LNCAP (cell line): ENCODE data around the gene ADAMTS16.

ENCODE experiments used
- TF ChIP-seq, protein P1 (sequence below): fragments of 450-650 bp; IDR thresholded peaks from 2 replicates; pipeline ENCODE4 v1.5.1; 2017; ENCODE audit warnings: mild to moderate bottlenecking

Gene ADAMTS16

DNA sequence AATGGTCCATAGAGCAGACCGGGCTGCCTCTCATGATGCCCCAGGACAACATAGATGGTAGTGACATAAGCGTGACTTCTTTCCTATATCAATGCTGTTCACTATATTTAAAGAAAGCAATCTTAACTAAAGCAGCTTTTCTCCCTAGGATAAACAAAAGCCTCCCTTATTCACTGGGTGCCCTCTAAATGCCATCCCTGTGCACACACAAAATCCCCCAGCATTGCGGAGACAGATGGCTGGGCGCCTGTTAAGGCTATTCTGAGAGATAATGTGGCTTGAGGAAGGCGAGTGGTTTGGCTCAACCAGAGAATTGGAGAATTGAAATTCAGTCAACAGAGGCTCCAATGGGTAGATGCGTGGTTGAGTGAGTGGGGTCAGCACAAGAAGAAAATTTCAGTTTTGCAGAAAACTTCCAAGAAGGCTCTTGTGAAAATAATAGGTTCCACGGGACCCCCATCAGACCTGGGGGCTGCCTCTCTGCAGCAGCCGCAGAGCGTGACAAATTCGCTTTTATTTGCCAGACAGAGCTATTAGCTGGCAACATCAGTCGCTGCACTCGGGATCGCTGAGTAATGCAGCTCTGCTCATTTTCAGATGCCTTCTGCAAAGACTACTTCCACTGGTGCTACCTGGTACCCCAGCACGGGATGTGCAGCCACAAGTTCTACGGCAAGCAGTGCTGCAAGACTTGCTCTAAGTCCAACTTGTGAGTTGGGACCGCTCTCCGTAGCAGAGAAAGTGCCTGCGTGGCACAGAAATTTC is 178.5 kb downstream of the ADAMTS16 start:
- TF ChIP-seq, protein P1, sequence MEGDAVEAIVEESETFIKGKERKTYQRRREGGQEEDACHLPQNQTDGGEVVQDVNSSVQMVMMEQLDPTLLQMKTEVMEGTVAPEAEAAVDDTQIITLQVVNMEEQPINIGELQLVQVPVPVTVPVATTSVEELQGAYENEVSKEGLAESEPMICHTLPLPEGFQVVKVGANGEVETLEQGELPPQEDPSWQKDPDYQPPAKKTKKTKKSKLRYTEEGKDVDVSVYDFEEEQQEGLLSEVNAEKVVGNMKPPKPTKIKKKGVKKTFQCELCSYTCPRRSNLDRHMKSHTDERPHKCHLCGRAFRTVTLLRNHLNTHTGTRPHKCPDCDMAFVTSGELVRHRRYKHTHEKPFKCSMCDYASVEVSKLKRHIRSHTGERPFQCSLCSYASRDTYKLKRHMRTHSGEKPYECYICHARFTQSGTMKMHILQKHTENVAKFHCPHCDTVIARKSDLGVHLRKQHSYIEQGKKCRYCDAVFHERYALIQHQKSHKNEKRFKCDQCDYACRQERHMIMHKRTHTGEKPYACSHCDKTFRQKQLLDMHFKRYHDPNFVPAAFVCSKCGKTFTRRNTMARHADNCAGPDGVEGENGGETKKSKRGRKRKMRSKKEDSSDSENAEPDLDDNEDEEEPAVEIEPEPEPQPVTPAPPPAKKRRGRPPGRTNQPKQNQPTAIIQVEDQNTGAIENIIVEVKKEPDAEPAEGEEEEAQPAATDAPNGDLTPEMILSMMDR: no peak

DNA sequence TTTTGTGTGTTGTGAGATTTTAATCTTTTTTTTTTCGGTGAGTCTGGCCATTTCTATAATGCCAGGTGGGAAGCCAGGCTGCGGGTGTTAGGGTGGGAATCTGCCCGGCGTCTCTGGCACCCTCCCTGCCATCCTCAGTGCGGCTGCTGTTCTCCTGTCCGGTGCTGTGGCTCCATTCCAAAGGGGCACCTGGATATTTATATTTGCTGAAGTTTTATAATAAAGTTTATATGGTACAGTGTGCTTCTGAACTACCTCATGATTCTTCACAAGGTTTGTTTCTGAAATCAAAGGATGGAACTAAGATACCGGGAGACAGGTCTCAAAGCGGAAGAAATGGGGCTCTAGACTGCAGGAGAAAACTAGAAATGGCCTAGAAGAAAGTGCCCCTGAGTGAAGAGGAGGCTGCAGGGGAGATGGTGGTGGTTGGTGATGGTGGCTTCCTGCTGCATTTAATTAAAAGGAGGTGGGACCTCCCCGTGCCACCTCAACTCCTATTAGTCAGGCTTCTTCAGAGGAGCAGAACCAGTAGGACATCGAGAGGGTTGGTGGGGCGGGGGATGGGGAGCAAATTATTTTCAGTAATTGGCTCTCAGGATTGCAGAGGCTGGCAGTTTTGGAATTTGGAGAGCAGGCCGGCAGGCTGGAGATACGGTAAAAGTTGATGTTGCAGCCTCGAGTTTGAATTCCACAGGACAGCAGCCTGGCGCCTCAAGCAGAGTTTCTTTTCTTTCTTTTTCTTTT is 180.1 kb downstream of the ADAMTS16 start:
- TF ChIP-seq, protein P1: no peak

DNA sequence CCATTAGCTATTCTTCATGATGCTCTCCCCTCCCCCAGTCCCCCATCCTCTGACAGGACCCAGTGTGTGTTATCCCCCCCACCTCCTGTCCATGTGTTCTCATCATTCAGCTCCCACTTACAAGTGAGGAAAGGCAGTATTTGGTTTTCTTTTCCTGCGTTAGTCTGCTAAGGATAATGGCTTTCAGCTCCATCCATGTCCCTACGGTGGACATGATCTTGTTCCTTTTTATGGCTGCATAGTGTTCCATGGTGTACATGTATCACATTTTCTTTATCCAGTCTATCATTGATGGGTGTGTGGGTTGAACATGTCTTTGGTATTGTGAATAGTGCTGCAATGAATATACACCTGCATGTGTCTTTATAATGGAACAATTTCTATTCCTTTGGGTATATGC is 181.0 kb downstream of the ADAMTS16 start:
- TF ChIP-seq, protein P1: no peak

DNA sequence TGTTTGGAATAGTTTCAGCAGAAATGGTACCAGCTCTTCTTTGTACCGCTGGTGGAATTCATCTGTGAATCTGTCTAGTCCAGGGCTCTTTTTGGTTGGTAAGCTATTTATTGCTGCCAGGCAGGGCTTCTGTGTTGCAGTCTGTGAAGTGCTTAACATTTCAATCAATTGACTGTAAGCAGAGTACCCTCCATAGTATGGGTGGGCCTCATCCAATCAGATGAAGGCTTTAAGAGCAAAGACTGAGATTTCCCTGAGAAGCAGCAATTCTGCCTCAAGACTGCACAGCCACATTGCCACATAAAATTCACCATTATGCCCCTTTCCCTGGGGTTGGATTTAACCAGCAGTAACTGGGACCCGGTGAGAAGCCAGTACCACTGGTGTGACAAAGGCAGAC is 183.4 kb downstream of the ADAMTS16 start:
- TF ChIP-seq, protein P1: no peak

DNA sequence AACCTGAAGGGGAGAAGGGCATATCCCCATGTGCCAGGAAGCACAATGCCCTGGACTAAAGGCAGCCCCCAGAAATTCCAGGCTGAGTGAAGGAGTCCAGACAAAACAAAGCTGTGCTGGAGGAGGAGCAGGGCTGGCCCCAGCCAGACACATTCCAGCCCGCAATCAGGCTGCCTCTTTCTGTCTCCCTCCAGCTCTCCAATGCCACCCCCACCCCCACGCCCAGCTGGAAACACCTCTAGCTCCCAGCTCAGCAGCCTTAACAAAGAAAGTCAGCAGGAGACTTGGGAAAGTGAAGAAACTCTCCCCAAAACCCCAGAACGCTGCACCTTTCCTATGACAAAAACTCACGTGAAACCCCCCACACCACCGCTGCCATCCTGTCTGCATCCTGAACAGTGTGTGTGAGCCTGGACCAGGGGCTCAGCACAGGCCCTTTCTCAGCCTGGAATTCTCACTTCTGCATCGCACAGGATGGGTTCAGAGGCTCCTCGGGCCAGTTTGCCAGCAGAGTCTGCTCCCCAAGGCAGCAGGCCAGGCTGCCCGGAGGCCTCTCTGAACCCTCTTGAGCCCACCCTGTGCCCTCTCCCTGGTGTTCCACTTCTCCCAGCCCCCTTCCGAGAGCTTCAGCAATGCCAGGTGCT is 186.1 kb downstream of the ADAMTS16 start:
- TF ChIP-seq, protein P1: no peak

DNA sequence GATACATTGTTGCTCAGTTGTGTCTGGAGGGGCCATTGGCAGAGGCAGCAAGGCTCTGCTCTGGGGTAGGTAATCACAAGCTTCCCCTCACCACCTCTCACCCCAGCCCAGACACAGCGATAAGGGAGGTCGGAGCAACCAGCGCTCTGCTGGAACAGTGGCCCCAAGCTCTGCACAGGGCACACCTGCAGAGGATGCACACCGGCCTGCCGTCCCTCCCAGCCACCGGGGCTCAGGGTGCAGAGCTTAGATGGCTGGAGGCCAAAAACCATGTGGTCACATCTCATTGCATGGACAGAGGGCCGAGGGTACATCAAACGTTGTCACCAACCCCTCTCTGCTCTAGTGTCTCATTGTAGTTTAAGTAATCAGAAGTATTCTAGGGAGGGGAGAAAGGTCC is 187.0 kb downstream of the ADAMTS16 start:
- TF ChIP-seq, protein P1: no peak

DNA sequence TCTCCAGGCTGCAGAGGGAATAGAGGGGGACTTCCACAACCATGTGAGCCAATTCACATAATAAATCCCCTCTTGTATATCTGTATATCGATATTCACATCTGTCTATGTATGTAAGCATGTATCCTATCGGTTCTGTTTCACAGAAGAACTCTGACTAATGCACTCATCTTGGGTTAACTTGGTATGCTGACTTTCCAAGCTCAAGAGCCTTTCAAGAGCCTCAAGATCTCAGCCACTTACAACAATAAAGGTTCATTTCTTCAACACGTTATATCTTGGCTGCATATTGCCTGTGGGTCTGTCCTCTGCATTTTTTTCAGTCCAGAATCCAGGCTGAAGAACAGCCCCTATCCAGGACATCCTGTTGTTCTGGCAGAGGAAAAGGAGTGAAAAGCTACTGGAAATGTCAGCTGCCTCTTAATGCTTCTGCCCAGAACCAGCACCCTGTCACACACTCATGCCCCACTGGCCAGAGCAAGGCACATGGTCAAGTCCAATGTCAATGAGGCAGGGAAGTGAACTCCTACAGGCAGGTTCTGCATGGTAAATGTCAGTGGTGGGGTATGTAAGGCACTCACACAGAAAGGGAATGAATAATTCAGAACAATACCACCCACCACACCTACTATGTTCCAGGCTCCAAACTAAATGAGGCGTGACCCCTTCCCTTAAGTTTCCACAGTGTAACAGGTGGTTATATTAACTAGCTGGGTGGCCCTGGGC is 190.8 kb downstream of the ADAMTS16 start:
- TF ChIP-seq, protein P1: no peak
